HG03280 (cell line): ENCODE measurements around the gene HIVEP1.

Experiments used
- ATAC-seq: cut with Tn5 transposase; IDR thresholded peaks from one replicate; pipeline ENCODE4 v1.9.1; 2021; ENCODE audit warnings: mild to moderate bottlenecking, moderate library complexity; ENCODE audit not compliant: unreplicated experiment

The HIVEP1 gene

GRCh38 chr6:12047792-12048432, 35.8 kb downstream of the HIVEP1 start:
- ATAC-seq: no peak

DNA sequence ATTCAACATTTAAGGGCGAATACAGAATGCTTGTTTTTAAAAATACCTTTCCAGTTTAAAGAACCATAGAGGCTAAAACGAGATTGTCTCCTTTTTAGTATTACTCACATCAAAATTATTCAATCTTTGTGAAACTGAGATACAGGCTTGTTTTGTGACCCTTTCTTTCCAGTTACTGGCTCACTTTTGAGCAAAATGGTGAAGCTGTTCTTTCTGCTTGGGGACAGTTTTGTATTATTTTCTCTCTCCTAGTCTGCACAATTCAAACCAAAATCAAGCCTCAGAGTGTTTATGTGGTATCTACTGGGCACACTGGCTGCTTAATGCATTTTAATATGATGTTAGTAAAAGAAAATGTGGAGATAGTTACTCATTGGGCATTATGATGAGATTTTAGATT, 36.5 kb downstream of the HIVEP1 start:
- no peak for ATAC-seq

GRCh38 chr6:12049165-12049564, 37.1 kb downstream of the HIVEP1 start:
- ATAC-seq: no peak

DNA sequence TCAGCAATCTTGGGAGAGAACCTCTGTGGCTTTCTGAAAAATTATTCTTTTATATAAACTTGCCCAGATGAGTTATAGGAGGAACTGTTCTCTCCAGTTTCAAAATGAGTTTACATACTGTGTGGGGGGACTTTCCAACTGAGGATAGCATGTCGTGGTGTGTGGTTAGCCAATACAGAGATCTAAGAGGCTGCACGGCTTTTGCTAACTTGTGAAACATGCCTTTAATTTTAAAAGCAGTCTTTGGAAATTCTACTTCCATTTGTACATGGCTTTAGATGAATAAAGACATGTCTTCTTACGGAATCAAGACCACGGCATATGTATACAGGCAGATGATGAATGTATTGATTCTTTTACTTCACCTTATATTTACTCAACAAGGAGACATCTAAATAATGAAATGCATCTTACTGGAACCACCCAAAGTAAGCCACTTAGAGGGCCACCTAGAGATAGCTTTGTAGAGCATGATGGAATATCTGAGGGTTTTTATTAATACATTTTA, 39.8 kb downstream of the HIVEP1 start:
- ATAC-seq: peak; percentile 85

- no peak for ATAC-seq
Observed at GRCh38 chr6:12058172-12058961, 46.3 kb downstream of the HIVEP1 start.

- ATAC-seq: peak; percentile 93
Observed at GRCh38 chr6:12060780-12061609, 48.9 kb downstream of the HIVEP1 start.

DNA sequence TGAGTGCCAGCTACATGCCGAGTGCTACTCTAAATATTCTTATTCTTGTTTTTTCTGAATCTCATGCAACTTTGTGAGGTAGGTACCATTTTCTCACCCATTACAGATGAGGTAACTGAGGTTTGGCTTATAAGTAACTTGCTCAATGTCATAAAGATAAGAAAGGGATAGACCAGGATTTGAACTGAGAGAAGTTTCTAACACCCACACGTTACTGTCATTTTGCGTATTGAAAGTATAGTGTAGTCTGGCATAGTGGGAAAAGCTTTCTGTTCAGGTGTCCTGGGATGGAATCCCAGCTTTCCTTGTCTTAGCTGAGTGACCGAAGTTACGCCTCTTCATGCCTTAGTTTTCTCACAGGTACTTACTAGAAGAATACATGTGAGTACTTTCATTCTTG, 50.5 kb downstream of the HIVEP1 start:
- ATAC-seq: no peak

DNA sequence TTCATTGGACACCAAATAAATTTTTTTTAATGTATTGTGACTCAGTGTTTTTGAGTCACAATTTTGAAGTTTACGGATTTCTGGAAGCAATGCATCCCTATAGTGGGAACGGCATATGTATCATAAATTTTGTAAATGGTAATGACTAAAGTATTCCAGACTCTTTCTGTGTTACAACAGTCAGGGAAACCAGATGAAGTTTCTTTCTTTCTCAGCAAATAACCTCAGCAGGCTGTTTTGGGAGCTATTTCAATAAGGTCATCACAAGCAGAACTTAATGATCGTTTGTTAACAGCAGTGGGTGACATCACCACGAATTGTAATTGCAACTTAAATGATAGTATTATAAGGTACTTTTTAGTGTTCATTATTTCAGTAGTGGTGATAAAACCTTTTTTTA, 52.0 kb downstream of the HIVEP1 start:
- no peak for ATAC-seq

GRCh38 chr6:12064538-12065071, 52.5 kb downstream of the HIVEP1 start:
- ATAC-seq: no peak

GRCh38 chr6:12065321-12066140, 53.4 kb downstream of the HIVEP1 start:
- peak; percentile 33 for ATAC-seq

DNA sequence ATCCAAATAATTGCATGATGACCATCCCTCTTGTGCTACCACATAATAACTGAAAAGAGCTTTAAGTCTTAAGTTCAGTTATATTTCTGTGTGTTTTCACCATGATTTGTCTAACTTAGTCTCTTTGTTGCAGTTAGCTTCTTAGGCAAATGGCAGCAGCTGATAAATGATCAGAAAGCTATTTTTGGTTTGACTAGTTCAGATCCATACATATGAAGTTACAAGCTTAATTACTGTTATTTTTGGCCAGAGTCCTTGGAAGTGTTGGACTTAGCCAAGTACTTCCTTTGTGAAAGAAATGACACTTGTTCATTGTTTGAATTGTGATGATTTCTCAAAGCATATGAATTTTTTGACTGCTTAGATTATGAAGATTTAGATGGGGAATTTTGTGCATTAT, 54.2 kb downstream of the HIVEP1 start:
- ATAC-seq: no peak

DNA sequence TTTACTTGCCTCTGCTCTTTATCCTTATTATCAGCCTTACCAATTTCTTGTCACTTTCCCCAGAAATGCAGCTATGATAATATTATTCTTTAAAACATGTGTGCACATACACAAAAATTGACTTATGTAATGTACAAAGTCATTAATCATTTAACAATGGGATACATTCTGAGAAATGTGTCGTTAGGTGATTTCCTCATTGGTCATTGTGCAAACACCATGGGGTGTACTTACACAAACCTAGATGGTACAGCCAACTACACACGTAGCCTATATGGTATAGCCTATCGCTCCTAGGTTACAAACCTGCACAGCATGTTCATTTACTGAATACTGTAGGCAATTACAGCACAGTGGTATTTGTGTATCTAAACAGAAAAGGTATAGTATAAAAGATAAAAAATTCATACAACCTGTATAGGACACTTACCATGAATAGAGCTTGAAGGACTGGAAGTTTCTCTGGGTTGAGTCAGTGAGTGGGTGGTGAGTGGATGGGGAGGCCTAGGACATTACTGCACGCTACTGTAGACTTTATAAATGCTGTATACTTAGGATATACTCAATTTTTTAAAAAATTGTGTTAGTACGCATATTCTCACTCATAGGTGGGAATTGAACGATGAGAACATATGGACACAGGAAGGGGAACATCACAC, 56.9 kb downstream of the HIVEP1 start:
- no peak for ATAC-seq

GRCh38 chr6:12069891-12070529, 57.9 kb downstream of the HIVEP1 start:
- no peak for ATAC-seq

DNA sequence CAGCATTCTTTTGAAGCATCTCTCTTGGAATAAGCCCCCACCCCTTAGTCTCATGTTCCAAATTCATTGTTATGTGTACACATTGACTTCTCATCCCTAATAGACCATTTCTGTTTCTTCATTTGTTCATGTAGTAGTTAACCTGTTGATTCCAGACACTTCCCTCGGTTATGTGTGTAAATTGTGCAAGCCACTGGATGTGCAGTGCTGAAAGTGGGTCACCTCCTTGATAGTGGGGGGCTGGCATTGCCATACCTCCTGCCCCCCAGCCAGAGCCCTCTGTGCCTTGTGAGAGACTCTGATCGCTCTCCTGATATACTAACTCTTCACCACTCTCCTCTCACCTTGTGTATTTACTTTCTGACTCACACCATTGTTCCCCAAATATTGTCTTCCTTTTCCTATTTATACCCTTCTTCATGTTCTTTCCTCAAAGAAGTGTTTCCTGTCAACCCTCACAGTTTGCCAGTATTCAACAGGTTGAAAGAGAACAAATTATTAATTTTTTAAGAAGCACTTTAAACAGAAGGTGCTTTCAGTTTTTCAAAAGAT, 59.0 kb downstream of the HIVEP1 start:
- no peak for ATAC-seq

GRCh38 chr6:12075067-12075563, 63.0 kb downstream of the HIVEP1 start:
- no peak for ATAC-seq

GRCh38 chr6:12077021-12077710, 65.1 kb downstream of the HIVEP1 start:
- no peak for ATAC-seq

DNA sequence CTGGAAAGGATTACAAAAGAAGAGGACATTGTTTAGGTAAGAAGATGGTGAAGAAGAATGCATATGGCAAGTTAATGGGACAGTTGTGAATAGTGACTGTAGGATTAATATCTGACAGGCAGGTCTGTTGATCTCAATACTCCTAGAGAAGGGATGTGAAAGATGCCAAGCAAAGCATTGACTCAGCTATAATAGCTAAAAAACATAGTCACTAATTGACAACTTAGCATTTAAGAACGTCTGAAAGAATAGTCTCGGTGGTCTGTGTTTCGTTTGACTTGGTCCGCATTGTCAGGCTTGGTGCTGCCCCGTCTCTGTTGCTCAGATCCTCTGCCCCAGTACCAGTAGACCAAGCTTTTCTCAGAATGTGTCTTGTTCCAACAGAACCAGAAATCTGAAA, 65.9 kb downstream of the HIVEP1 start:
- no peak for ATAC-seq

- no peak for ATAC-seq
Observed at GRCh38 chr6:12081771-12082170, 69.7 kb downstream of the HIVEP1 start.
